ENCODE results near the gene PTMA. TPM values are rescaled to one million over a fixed set of nuclear protein-coding genes. Genes with fewer than 3 reads are reported as not detected.

PTMA gene
- total RNA-seq, 5 donors from 2014 or later (not counting 1 experiment from before 2014, with no cell fraction given) = 1,067 to 1,378 (median 1,149) TPM

DNA sequence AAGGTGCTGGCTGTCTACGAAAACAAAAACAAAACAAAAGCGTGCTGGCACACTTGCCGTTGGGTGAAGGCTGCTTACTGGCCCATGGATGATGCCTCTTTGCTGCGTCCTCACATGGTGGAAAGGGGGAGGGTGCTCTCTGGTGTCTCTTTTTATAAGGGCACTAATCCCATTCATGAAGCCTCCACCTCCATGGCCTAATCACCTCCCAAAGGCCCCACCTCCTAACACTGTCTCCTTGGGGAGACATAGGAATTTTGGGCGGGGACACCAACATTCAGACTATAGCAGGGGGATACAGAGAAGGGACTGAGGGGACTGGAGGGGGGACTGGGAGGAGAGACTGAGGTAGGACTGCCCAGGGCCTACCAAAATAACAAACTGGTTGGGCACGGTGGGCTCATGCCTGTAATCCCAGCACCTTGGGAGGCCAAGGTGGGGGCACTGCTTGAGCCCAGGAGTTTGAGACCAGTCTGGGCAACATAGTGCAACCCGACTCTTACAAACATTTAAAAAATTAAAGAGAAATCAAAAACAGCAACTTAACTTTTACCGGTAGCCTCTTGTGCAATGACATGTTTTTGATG is 14.5 kb downstream of the PTMA start:
- no peaks in the 10 kb centered on the region for H3K4me1 Mint-ChIP-seq
- no peak for ATAC-seq (replicated peaks in 1 of 4)
- H3K27ac Mint-ChIP-seq = no peak overlapping the region

DNA sequence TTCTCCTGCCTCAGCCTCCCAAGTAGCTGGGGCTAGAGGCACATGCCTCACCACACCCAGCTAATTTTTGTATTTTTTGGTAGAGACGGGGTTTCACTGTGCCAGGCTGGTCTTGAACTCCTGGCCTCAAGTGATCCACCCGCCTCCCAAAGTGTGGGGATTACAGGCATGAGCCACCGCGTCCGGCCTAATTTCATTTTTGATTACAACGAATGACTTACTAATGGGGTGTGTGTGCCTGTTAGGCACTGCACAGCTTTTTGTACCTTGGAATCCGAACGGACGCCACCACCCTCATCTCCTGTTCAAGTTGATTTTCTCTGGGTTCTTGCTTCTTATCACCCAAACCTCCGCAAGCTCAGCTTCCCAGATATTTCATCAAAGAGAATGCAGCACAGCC is 17.2 kb downstream of the PTMA start:
- ATAC-seq (replicated peaks in 1 of 4) (no peak), DNase-seq (no peak)
- Mint-ChIP-seq H3K4me3 (no peak overlapping the region), H3K36me3 (peaks cover 7% of the 10 kb centered on the region), H3K27ac (no peak overlapping the region), H3K4me1 (no peaks in the 10 kb centered on the region), H3K9me3 (no peaks in the 10 kb centered on the region), H3K27me3 (no peaks in the 10 kb centered on the region)
- H3K4me3 ChIP-seq (ENCODE audit: control insufficient read depth in 1 of 2, extremely low read depth in 1 of 2, low read length in 1 of 2) = no peak overlapping the region
- no peak overlapping the region for H3K27ac ChIP-seq (ENCODE audit: low read length)
- no peaks in the 10 kb centered on the region for H3K36me3 ChIP-seq (ENCODE audit: control insufficient read depth in 2 of 2, extremely low read depth in 1 of 2, insufficient read depth in 1 of 2, low read length in 1 of 2)
- H3K4me1 ChIP-seq (ENCODE audit: control insufficient read depth in 1 of 2, extremely low read depth in 1 of 2, insufficient read depth in 2 of 2, low read length in 2 of 2) = no peaks in the 10 kb centered on the region
- CTCF ChIA-PET = interaction anchor here in 1 of 2 donors (0.6 kb wide), 2 partner anchors 48 to 245 kb away, joined by 3 to 6 read pairs; no protein-coding TSS in a partner anchor
- no peaks in the 10 kb centered on the region for H3K27me3 ChIP-seq (replicated peaks in 1 of 2; ENCODE audit: control insufficient read depth in 2 of 2, extremely low read depth in 1 of 2, insufficient read depth in 2 of 2, low read length in 1 of 2)
- WGBS (ENCODE audit: insufficient coverage) = 100% methylated on average over 6 of the region's 10 CpGs
- no peaks in the 10 kb centered on the region for H3K9me3 ChIP-seq
- POLR2A ChIA-PET = interaction anchor here in 1 of 2 donors (0.6 kb wide), 1 partner anchor 21 kb away, joined by 4 read pairs; no protein-coding TSS in a partner anchor

More for the DNA sequence above, 14.5 kb downstream of the PTMA start:
- WGBS (ENCODE audit: insufficient coverage) = 79% methylated on average over 4 of the region's 8 CpGs
- Histone ChIP-seq H3K4me3 (ENCODE audit: control insufficient read depth in 1 of 2, extremely low read depth in 1 of 2, low read length in 1 of 2) (no peak overlapping the region), H3K9me3 (no peaks in the 10 kb centered on the region), H3K36me3 (ENCODE audit: control insufficient read depth in 2 of 2, extremely low read depth in 1 of 2, insufficient read depth in 1 of 2, low read length in 1 of 2) (no peaks in the 10 kb centered on the region), H3K27me3 (replicated peaks in 1 of 2; ENCODE audit: control insufficient read depth in 2 of 2, extremely low read depth in 1 of 2, insufficient read depth in 2 of 2, low read length in 1 of 2) (no peaks in the 10 kb centered on the region), H3K4me1 (ENCODE audit: control insufficient read depth in 1 of 2, extremely low read depth in 1 of 2, insufficient read depth in 2 of 2, low read length in 2 of 2) (no peaks in the 10 kb centered on the region), H3K27ac (ENCODE audit: low read length) (no peak overlapping the region)
- Mint-ChIP-seq H3K27me3 (no peaks in the 10 kb centered on the region), H3K36me3 (peaks cover 4% of the 10 kb centered on the region), H3K4me3 (no peak overlapping the region), H3K9me3 (no peaks in the 10 kb centered on the region)
- DNase-seq = no peak
- ChIA-PET CTCF (no interaction called here), POLR2A (no interaction called here)

DNA sequence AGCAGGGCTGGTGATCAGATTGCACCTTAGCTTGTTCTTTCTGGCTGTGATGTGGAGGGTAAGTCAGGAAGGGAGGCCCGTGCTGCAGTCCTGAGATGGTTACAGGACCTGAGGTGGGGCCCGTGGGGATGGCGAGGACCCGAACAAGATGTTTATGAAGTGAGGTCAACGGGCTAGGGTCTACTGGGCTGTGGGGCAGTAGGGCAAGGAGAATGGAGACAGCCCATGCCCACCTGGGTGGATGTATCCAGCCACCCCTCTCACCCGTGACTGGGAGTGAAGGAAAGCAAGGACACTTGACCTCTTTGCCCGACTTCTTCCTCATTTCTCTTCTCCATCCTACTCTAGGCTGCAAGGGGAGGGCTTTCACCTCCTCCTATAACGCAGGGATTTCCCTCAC is 18.0 kb downstream of the PTMA start:
- no peaks in the 10 kb centered on the region for H3K27me3 ChIP-seq (replicated peaks in 1 of 2; ENCODE audit: control insufficient read depth in 2 of 2, extremely low read depth in 1 of 2, insufficient read depth in 2 of 2, low read length in 1 of 2)
- no peaks in the 10 kb centered on the region for H3K27me3 Mint-ChIP-seq
- no peak for DNase-seq
- no peaks in the 10 kb centered on the region for H3K4me1 Mint-ChIP-seq
- no peak overlapping the region for H3K27ac ChIP-seq (ENCODE audit: low read length)
- H3K4me3 ChIP-seq (ENCODE audit: control insufficient read depth in 1 of 2, extremely low read depth in 1 of 2, low read length in 1 of 2) = no peak overlapping the region
- no peaks in the 10 kb centered on the region for H3K9me3 ChIP-seq
- ChIA-PET CTCF (no interaction called here), POLR2A (no interaction called here)
- no peaks in the 10 kb centered on the region for H3K36me3 ChIP-seq (ENCODE audit: control insufficient read depth in 2 of 2, extremely low read depth in 1 of 2, insufficient read depth in 1 of 2, low read length in 1 of 2)
- H3K4me3 Mint-ChIP-seq = no peak overlapping the region
- H3K27ac Mint-ChIP-seq = no peak overlapping the region
- ATAC-seq (replicated peaks in 1 of 4) = no peak
- no peaks in the 10 kb centered on the region for H3K9me3 Mint-ChIP-seq
- 85% methylated on average over 5 of the region's 8 CpGs for WGBS (ENCODE audit: insufficient coverage)
- no peaks in the 10 kb centered on the region for H3K4me1 ChIP-seq (ENCODE audit: control insufficient read depth in 1 of 2, extremely low read depth in 1 of 2, insufficient read depth in 2 of 2, low read length in 2 of 2)
- H3K36me3 Mint-ChIP-seq = peaks cover 9% of the 10 kb centered on the region

DNA sequence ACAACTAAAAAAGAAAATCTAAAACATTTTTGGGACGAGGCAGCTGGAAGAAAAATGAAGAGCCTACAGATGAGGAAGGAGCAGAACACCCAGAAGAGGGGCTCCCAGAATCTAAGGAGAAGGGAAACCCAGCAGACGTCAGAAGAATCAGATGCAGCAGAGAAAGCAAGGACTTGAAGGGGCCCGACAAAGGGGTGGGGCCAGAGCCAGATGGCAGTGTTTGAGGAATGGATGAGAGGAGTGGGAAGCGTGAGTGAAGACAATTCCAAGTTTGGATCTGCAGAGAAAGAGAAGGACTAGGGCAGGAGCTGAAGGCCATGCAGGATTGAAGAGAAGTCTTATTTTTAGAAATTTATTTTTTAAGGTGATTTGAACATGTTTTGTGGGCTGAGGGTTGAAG is 19.3 kb downstream of the PTMA start:
- Mint-ChIP-seq H3K9me3 (no peaks in the 10 kb centered on the region), H3K4me3 (no peak overlapping the region), H3K36me3 (peaks cover 23% of the 10 kb centered on the region), H3K27ac (no peak overlapping the region), H3K4me1 (no peaks in the 10 kb centered on the region), H3K27me3 (no peaks in the 10 kb centered on the region)
- no peak overlapping the region for H3K4me3 ChIP-seq (ENCODE audit: control insufficient read depth in 1 of 2, extremely low read depth in 1 of 2, low read length in 1 of 2)
- no peak overlapping the region for H3K27ac ChIP-seq (ENCODE audit: low read length)
- 75% methylated on average over 4 of the region's 4 CpGs for WGBS (ENCODE audit: insufficient coverage)
- no peak for ATAC-seq (replicated peaks in 1 of 4)
- H3K4me1 ChIP-seq (ENCODE audit: control insufficient read depth in 1 of 2, extremely low read depth in 1 of 2, insufficient read depth in 2 of 2, low read length in 2 of 2) = no peaks in the 10 kb centered on the region
- no peaks in the 10 kb centered on the region for H3K9me3 ChIP-seq
- H3K27me3 ChIP-seq (replicated peaks in 1 of 2; ENCODE audit: control insufficient read depth in 2 of 2, extremely low read depth in 1 of 2, insufficient read depth in 2 of 2, low read length in 1 of 2) = no peaks in the 10 kb centered on the region
- DNase-seq = no peak
- ChIA-PET POLR2A (no interaction called here), CTCF (interaction anchor here (0.7 to 1.2 kb wide), 2 partner anchors 31 to 72 kb away, joined by 3 to 4 read pairs; no protein-coding TSS in a partner anchor)
- H3K36me3 ChIP-seq (ENCODE audit: control insufficient read depth in 2 of 2, extremely low read depth in 1 of 2, insufficient read depth in 1 of 2, low read length in 1 of 2) = peaks cover 3 to 9% of the 10 kb centered on the region in 2 donors

DNA sequence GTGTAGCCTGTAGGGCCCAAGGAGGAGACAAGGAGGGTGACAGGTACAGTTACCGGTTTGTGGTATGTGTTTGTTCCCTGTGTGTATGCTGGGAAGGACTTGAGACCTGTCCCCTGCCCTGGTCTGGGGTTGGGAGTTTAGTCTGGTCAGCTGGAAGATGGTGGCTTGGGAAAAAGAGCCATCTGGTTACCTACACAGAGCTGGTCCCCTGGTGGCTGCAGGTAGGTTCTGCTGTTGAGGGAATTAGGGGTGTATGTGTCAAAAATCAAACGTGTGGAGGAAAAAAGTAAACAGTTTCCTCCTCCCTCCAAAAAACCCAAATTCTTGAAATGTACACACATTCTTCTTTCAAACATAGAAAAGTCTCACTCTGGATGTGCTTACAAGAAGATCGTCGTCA is 24.3 kb downstream of the PTMA start:
- ChIA-PET CTCF (no interaction called here), POLR2A (no interaction called here)
- no peaks in the 10 kb centered on the region for H3K27me3 Mint-ChIP-seq
- 100% methylated on average over 1 of the region's 4 CpGs for WGBS (ENCODE audit: insufficient coverage)
- no peak overlapping the region for H3K4me3 ChIP-seq (ENCODE audit: control insufficient read depth in 1 of 2, extremely low read depth in 1 of 2, low read length in 1 of 2)
- H3K27ac Mint-ChIP-seq = no peak overlapping the region
- no peaks in the 10 kb centered on the region for H3K4me1 ChIP-seq (ENCODE audit: control insufficient read depth in 1 of 2, extremely low read depth in 1 of 2, insufficient read depth in 2 of 2, low read length in 2 of 2)
- DNase-seq = no peak
- H3K36me3 Mint-ChIP-seq = peaks cover 38% of the 10 kb centered on the region
- H3K4me3 Mint-ChIP-seq = no peak overlapping the region
- no peaks in the 10 kb centered on the region for H3K27me3 ChIP-seq (replicated peaks in 1 of 2; ENCODE audit: control insufficient read depth in 2 of 2, extremely low read depth in 1 of 2, insufficient read depth in 2 of 2, low read length in 1 of 2)
- no peaks in the 10 kb centered on the region for H3K4me1 Mint-ChIP-seq
- H3K27ac ChIP-seq (ENCODE audit: low read length) = no peak overlapping the region
- H3K36me3 ChIP-seq (ENCODE audit: control insufficient read depth in 2 of 2, extremely low read depth in 1 of 2, insufficient read depth in 1 of 2, low read length in 1 of 2) = peaks cover 9 to 34% of the 10 kb centered on the region in 2 donors
- no peak for ATAC-seq (replicated peaks in 1 of 4)
- H3K9me3 ChIP-seq = no peaks in the 10 kb centered on the region
- no peaks in the 10 kb centered on the region for H3K9me3 Mint-ChIP-seq

DNA sequence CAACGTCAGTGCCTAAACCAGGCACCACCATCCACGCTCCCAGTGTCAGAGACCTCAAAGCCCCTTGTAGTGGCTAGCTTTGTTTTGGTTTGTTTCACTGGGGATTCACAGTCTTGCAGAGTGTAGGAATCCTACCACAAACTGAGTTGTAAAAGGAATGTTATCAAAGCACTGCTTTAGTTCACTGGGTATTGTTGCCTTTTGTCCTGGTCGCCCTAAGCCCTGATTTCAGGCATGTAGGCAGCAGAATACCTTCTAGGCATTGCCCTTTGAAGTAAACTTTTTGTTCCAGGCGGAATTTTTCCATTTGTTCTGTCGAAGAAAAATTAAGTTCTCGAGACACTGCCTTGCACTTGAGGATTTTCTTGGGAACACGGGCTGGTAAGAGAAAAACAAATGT is 29.4 kb downstream of the PTMA start:
- Mint-ChIP-seq H3K36me3 (peaks cover 36% of the 10 kb centered on the region), H3K27me3 (no peaks in the 10 kb centered on the region), H3K4me3 (no peak overlapping the region), H3K4me1 (no peaks in the 10 kb centered on the region), H3K9me3 (no peaks in the 10 kb centered on the region), H3K27ac (no peak overlapping the region)
- ChIA-PET CTCF (no interaction called here), POLR2A (no interaction called here)
- no peak for ATAC-seq (replicated peaks in 1 of 4)
- no peaks in the 10 kb centered on the region for H3K27me3 ChIP-seq (replicated peaks in 1 of 2; ENCODE audit: control insufficient read depth in 2 of 2, extremely low read depth in 1 of 2, insufficient read depth in 2 of 2, low read length in 1 of 2)
- no peak overlapping the region for H3K27ac ChIP-seq (ENCODE audit: low read length)
- no peak for DNase-seq
- peaks cover 4 to 27% of the 10 kb centered on the region in 2 donors for H3K36me3 ChIP-seq (ENCODE audit: control insufficient read depth in 2 of 2, extremely low read depth in 1 of 2, insufficient read depth in 1 of 2, low read length in 1 of 2)
- 90% methylated on average over 4 of the region's 7 CpGs for WGBS (ENCODE audit: insufficient coverage)
- no peaks in the 10 kb centered on the region for H3K4me1 ChIP-seq (ENCODE audit: control insufficient read depth in 1 of 2, extremely low read depth in 1 of 2, insufficient read depth in 2 of 2, low read length in 2 of 2)
- H3K9me3 ChIP-seq = no peaks in the 10 kb centered on the region
- H3K4me3 ChIP-seq (ENCODE audit: control insufficient read depth in 1 of 2, extremely low read depth in 1 of 2, low read length in 1 of 2) = no peak overlapping the region

All from T-cell (primary cell).